ENCODE measurements around the gene CLPSL2.

DNA sequence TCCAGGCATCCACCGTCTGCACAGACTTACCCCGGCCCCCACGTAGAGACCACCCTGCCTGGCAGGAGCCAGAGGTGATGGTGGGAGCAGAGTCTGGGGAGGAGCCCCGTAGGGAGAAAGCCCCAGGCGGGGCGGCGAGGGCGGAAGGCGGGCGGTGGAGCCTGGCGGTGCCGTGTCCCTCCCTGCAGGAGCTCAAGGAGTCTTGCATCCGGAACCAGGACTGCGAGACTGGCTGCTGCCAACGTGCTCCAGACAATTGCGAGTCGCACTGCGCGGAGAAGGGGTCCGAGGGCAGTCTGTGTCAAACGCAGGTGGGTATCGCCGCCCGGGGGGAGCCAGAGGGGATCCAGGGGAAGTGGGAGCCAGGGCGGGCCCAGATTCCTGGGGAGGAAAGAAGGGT lies 10.4 kb downstream of the CLPSL2 start:
- no peak for TF ChIP-seq TARDBP (IDR thresholded peaks at IDR 0.05)
- TF ChIP-seq L3MBTL2 (conservative IDR thresholded peaks at IDR 0.05): no peak
- no peak for TF ChIP-seq FOXM1 (IDR thresholded peaks at IDR 0.05; ENCODE audit: borderline replicate concordance)
- TF ChIP-seq NFRKB (IDR thresholded peaks at IDR 0.05): no peak
- TF ChIP-seq, protein P1, sequence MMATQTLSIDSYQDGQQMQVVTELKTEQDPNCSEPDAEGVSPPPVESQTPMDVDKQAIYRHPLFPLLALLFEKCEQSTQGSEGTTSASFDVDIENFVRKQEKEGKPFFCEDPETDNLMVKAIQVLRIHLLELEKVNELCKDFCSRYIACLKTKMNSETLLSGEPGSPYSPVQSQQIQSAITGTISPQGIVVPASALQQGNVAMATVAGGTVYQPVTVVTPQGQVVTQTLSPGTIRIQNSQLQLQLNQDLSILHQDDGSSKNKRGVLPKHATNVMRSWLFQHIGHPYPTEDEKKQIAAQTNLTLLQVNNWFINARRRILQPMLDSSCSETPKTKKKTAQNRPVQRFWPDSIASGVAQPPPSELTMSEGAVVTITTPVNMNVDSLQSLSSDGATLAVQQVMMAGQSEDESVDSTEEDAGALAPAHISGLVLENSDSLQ (IDR thresholded peaks at IDR 0.05): no peak
- no peak for TF ChIP-seq CTBP1 (IDR thresholded peaks at IDR 0.05; ENCODE audit: borderline replicate concordance)
- no peak for TF ChIP-seq BHLHE40 (IDR thresholded peaks at IDR 0.05; ENCODE audit: borderline replicate concordance)
- TF ChIP-seq SUZ12 (IDR thresholded peaks at IDR 0.05): no peak
- TF ChIP-seq ZNF384 (IDR thresholded peaks at IDR 0.05): no peak

All from HEK293T (cell line).